Progenitor cell of endocrine pancreas (in vitro differentiated cells): ENCODE data around the gene EXOC6B. TPM values are rescaled to one million over a fixed set of nuclear protein-coding genes. Genes with fewer than 3 reads are reported as not detected.

ENCODE experiments used
- DNase-seq: peaks from one replicate; pipeline ENCODE4 v3.0.0; 2021; ENCODE audit warnings: low spot score; ENCODE audit not compliant: unreplicated experiment
- H3K27ac Mint-ChIP-seq: 2 replicates; pipeline ENCODE4 v1.8.0; 2021; ENCODE audit warnings: mild to moderate bottlenecking, moderate library complexity, mixed read lengths
- H3K27me3 Mint-ChIP-seq: 2 replicates; pipeline ENCODE4 v1.8.0; 2021; ENCODE audit warnings: mixed read lengths
- H3K36me3 Mint-ChIP-seq: 2 replicates; pipeline ENCODE4 v1.8.0; 2022; ENCODE audit warnings: mixed read lengths; ENCODE audit not compliant: insufficient read depth
- H3K4me1 Mint-ChIP-seq: 2 replicates; pipeline ENCODE4 v1.8.0; 2021; ENCODE audit warnings: low read depth, mixed read lengths
- H3K4me3 Mint-ChIP-seq: 2 replicates; pipeline ENCODE4 v1.8.0; 2021; ENCODE audit warnings: low read depth, mild to moderate bottlenecking, moderate library complexity, mixed read lengths
- H3K9me3 Mint-ChIP-seq: 2 replicates; pipeline ENCODE4 v1.8.0; 2021; ENCODE audit warnings: low read depth, mixed read lengths
- CTCF ChIP-seq: fragments of 200-600 bp; sonication (generic); IDR thresholded peaks from one replicate; pipeline ENCODE4 v1.5.0; 2021; ENCODE audit warnings: antibody characterized with exemption, mild to moderate bottlenecking; ENCODE audit not compliant: unreplicated experiment
- total RNA-seq: library from RNA; stranded (reverse); gene quantifications from 2 replicates; pipeline ENCODE4 v1.2.1, GENCODE V29; 2021

EXOC6B gene
- total RNA-seq, 1 donor from 2014 or later: 71.9 TPM

- peaks cover 4% of the 10 kb centered on the region for H3K36me3 Mint-ChIP-seq
- no peaks in the 10 kb centered on the region for H3K27me3 Mint-ChIP-seq
- H3K4me1 Mint-ChIP-seq: peaks cover 13% of the 10 kb centered on the region
- no peak overlapping the region for H3K27ac Mint-ChIP-seq
- no peaks in the 10 kb centered on the region for H3K9me3 Mint-ChIP-seq
- no peak for TF ChIP-seq CTCF
- no peak for DNase-seq
- no peak overlapping the region for H3K4me3 Mint-ChIP-seq
These were observed 613.4 kb downstream of the EXOC6B start for GRCh38 chr2:72212486-72212855.

- DNase-seq: no peak
- H3K4me3 Mint-ChIP-seq: no peak overlapping the region
- H3K9me3 Mint-ChIP-seq: no peaks in the 10 kb centered on the region
- H3K27ac Mint-ChIP-seq: peak overlapping the region; percentile 56
- no peaks in the 10 kb centered on the region for H3K27me3 Mint-ChIP-seq
- peaks cover 13% of the 10 kb centered on the region for H3K4me1 Mint-ChIP-seq
- TF ChIP-seq CTCF: no peak
- H3K36me3 Mint-ChIP-seq: peaks cover 4% of the 10 kb centered on the region
These were observed 613.9 kb downstream of the EXOC6B start for GRCh38 chr2:72211777-72212485.

GRCh38 chr2:72211350-72211749 is 614.5 kb downstream of the EXOC6B start:
- Mint-ChIP-seq H3K4me1 (peaks cover 14% of the 10 kb centered on the region), H3K27me3 (no peaks in the 10 kb centered on the region), H3K9me3 (no peaks in the 10 kb centered on the region), H3K36me3 (peaks cover 2% of the 10 kb centered on the region), H3K27ac (no peak overlapping the region), H3K4me3 (no peak overlapping the region)
- no peak for DNase-seq
- no peak for TF ChIP-seq CTCF

- Mint-ChIP-seq H3K4me3 (no peak overlapping the region), H3K4me1 (peaks cover 22% of the 10 kb centered on the region), H3K9me3 (no peaks in the 10 kb centered on the region), H3K27ac (no peak overlapping the region), H3K36me3 (peaks cover 2% of the 10 kb centered on the region), H3K27me3 (no peaks in the 10 kb centered on the region)
- DNase-seq: no peak
- no peak for TF ChIP-seq CTCF
These were observed 615.4 kb downstream of the EXOC6B start for GRCh38 chr2:72210470-72210869.

- Mint-ChIP-seq H3K27me3 (no peaks in the 10 kb centered on the region), H3K4me1 (peaks cover 37% of the 10 kb centered on the region), H3K36me3 (no peaks in the 10 kb centered on the region), H3K9me3 (no peaks in the 10 kb centered on the region), H3K4me3 (no peak overlapping the region), H3K27ac (no peak overlapping the region)
- no peak for DNase-seq
- TF ChIP-seq CTCF: no peak
These were observed 617.6 kb downstream of the EXOC6B start for GRCh38 chr2:72208225-72208624.
